ENCODE measurements around the gene CENPX.

GRCh38 chr17:81987161-81987770 is 35.4 kb downstream of the CENPX start:
- TF ChIP-seq POLR2AphosphoS5 (IDR thresholded peaks at IDR 0.05; ENCODE audit: borderline replicate concordance, low read depth, low read length) (no peak), EZH2 (IDR thresholded peaks at IDR 0.05) (no peak)
